ENCODE measurements around the gene ZHX3.
A peak's percentile ranks its signal among the peaks of the same experiment; 100 is the strongest.
"Not testable (repeated sequence)": the region's sequence is repeated elsewhere in the genome, so short reads cannot be mapped to it uniquely, and the experiment has no call there.

Gene ZHX3

DNA sequence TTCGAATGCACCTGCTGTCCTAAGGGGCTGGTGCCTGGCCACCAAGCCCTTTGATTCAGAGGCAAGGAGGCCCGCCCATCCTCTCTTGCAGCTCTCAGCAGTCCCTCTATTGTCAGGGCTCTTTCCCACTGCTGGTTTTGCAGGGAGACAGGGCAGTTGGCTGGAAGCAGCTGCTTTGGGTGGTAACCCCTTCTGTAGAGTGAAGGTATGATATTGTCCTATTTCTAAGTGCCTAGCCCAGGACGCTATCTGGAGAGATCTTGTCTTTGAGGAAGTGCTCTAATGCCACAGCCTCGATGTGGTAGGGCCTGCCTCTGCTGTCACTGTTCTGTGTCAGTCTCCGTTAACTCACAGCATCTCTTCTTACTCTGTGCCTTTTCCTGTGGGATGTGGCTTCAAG, 174.6 kb downstream of the ZHX3 start:
- DNase-seq, result peak in 2 of 10 donors; percentile 33 to 72
- intact Hi-C loops (cut with DNase I), result no loop called here

DNA sequence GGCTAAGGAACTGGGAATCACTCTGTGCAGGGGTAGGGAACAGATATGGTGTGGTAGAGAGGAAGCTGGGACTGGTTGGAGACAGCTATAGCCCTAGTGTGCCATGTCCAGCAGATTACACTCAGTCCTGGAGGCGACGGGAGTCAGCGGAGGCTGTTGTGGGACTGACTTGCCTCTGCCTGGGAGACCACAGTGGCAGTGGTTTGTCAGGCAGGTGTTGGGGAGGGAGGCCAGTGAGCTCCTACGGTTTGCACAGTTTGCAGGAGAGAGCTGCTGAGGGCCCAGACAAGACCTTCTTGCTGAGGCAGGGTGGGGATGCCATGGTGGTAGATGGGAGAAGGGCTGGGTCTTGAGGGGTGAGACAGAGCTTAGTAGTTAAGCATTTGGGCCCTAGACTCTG, 175.3 kb downstream of the ZHX3 start:
- DNase-seq, result peak in 2 of 10 donors; percentile 37 to 70
- intact Hi-C loops (cut with DNase I), result no loop called here

DNA sequence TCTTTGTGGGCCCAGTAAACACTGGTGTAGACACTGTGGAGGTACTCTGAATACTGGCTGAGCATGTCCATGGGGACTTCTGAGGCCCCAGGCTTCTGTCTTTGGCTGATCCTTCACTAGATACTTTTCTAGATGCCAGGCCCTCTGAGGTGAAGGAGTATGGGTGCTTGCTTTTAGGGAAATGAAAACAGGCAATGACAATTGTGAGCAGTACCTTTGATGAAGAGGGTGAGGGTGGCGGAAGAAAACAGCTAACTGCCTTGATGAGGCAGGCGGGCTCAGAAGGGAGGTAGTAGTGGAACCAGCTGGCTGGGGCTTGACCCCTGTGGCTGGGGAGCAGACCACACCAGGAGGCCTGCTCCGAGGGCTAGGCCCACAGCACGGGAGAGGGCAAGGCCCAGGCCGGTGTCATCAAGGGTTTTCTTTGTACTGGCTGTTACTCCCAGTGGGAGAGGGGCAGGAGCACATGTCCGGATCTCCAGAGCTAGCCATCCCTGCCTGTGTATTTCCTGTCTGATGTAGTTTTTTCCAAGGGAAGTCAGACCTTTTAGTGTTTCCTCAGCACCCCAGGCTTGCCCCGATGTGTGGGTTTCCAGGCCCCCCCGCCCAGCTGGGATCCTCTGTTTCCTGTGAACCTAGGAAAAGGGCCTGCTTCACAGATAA, 176.2 kb downstream of the ZHX3 start:
- peak in 2 of 10 donors; percentile 55 to 58 for DNase-seq
- intact Hi-C loops (cut with DNase I), result no loop called here

DNA sequence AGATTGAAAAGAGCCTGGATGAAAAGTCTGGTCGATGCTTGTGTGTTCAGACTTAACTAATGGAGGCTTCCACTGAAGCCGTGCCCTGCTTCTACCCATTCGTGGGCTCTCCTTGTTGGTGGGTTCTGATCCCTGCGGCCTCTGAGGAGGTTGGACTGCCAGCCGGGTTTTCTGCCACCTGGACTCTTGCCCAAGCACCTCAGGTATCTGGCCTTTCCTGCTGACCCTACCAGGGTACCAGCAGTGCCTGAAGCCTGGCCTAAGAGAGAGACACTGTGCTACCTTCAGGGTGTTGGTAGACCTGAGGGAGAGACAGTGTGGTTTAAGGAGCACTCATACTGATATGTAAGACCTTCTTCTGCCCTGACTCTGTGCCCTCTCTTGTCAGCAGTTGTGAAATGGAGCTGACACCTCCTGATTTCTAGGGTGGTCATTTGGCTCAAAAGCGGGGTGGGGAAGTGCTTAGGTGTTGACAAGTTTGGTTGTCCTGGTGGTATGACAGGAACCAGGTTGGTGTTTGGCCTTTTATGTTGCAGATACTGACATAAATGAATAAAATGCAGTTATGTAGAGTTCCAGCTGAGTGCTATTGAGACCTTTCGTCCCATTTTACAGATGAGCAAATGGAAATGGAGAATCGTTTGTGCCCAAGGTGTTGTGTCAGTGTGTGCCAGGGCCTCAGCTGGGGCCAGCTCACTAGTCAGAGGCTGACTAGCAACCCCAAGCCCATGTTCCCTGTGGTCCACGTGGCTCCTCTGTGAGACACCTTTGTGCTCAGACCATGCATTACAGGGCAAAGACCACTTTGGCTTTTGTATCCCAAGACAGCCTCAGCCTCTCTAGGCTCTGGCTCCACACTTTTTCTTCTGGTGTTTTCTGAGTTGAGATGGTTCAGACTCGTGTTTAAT, 177.1 kb downstream of the ZHX3 start:
- intact Hi-C loops (cut with DNase I), result no loop called here
- peak in 2 of 10 donors; percentile 37 to 65 for DNase-seq

DNA sequence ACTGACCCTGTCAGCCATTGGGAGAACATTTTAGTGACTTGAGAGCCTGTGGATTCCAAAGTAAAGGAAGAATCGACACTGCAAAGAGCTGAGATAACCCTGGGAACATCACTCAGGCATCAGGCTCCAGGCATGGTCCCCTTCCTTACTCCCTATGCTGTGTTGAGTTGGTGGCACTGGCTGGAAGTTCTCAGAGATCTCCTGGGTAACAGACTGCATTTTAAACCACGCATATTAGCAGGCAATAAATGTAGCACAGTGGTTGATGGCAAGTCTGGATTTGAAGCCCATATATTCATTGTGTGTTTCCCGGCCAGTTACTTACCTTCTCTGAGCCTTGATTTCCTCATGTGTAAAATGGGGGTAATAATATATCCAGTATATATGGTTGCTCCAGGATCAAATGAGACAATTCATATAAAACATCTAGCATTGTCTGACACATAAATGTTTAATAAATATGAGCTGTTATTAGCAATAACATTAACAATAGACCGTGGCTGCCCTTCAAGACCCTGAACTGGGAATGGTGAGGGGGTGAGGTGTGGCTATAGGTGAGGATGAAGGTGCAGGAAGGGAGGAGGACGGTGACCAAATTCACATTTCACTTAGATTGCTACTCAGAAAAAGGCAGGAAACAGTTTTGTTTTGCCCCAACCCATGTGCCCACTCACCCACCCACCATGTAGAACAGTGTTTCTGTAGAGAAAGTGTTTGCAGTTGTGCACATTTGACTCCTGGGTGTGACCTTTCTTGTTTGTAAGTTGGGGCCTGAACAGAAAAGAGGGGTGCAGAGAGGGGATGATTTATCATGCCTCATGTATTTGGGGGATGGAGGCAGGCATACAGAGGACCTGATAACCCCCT, 178.1 kb downstream of the ZHX3 start:
- DNase-seq, result peak in 2 of 10 donors; percentile 9 to 30
- intact Hi-C loops (cut with DNase I), result loop anchor here (2.0 kb wide), 1 partner anchor 111 kb away; the partner anchor contains the start of gene TOP1

DNA sequence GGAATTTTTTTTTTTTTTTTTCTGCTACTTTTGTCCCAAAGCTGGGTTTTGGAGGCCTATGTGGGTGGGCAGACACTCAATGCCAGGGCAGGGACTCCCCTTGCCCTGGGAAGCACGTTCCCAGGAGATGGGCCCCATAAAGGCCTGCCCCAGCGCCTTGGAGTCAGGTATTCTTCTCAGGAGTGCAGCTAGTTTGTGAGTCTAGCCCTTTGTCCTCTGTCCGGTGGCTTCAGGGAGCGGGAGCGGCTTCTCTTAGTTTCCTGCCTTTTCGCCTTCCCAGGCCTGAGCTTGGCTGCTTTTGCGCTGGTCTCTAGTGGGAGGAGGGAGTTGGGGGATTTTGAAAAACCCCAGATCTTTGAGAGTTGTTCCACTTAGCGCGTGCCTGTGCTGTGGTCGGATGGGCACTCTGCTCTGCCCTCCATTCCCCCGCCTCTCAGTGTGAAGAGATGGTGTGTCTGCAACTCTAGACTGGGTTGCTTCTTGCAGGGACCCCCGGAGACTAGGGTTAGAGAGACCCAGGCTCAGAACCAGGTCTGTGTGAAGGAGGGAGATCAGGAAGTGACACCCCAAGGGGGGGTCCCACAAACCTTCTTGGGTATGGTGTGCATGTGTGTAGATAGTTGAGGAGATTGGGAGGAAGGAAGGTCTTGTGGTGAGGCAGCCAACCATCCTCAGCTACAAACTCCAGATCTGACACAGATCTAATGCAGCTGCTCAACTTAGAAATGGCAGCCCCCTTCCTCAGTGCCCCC, 178.9 kb downstream of the ZHX3 start:
- peak in 3 of 10 donors; percentile 15 to 71 (median 52) for DNase-seq
- intact Hi-C loops (cut with DNase I), result loop anchor here (2.0 kb wide), 1 partner anchor 110 kb away; the partner anchor contains the start of gene TOP1

GRCh38 chr20:41137614-41138474, 179.7 kb downstream of the ZHX3 start:
- intact Hi-C loops (cut with DNase I), result loop anchor here (2.0 kb wide), 1 partner anchor 109 kb away; the partner anchor contains the start of gene TOP1

DNA sequence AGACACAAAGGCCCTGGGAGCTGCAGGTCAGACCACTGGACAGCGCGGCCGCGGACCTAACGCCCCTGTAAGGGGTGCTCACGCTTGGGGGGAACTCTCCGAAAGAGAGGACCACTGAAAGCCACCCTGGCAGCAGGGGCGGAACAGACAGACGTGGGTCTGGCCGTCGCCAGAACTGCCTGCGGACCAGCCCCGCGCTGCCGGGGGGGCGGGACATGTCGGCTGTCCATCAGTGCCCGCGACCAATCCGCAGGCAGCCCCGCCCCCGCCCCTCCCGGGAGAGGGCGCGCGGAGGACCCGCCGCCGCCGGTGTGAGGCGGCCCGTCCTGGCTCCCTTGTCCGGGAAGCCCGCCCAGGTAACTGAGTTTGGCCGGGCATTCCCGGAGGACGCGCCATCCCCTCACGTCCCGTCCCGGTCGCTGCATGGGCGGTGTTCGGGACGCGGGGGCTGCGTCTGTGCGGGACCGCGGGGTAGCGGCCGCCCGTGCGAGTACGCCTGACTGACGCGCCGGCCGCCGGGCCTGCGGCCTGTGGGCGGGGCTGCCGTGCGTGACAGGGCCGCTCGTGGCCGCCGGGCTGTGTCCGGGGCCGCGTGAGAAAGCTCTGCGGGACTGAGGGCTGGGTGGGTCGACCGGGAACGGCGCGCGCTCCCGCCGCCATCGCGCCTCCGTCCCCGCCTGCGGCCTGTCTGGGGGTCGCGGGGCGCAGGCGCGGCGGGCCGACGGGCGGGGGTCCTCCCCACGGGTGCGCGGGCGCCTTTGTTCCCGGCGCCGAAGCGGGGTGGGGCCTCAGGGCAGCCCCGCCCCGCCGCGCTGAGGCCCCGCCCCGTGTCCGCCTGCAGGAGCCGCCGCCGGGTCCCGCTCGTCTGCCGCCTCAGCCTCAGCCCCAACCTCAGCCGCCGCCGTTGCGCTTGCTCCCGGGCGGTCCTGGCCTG, 180.6 kb downstream of the ZHX3 start, which contains the start of gene PLCG1:
Gene PLCG1 (plus strand): TSS at position 864 of the 934 bp plus-strand sequence. CDS start 99 bp downstream, outside the sequence.
- peak; percentile 81 to 99 (median 92) for DNase-seq
- intact Hi-C loops (cut with DNase I), result no loop called here

More at GRCh38 chr20:41137614-41138474, 179.7 kb downstream of the ZHX3 start:
- peak in 8 of 10 donors; percentile 38 to 88 (median 45) for DNase-seq

DNA sequence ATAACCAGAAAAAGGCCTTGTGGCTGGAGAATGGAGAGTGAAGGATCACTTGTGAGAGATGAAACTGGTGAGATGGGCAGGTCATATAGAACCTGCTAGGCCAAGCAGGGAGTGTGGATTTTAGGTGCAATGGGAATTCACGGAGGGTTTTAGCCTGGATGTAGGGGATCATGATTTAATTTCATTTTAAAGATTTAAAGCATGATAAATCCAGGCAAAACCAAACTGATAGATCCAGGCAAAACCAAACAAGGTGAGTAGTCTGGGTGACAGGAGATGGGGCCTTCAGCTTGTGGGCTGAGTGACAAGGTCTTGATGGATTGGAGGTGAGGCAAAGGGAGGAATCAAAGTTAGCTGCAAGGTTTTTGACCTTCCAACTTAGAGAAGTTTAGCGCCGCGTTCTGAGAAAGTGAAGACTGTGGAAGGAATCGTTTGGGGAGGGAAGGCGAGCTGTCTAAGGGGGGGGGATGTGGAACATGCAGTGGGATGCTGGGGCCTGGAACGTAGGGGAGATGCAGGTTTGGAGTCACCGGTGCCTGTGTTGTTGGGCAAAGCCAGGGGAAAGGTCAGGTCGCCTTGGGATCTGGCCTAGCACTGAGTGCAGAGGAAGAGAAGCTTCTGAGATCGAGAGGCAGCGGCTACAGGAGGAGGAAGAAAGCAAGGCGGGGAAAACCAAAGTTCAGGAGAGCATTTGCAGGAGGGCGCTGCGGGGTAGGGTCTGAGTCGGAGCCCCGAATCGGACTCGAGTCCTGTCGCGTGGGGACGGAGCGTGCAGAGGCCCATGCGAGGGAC, 181.4 kb downstream of the ZHX3 start:
- intact Hi-C loops (cut with DNase I), result no loop called here
- no peak for DNase-seq

GRCh38 chr20:41135187-41135887, 182.2 kb downstream of the ZHX3 start:
- peak in 1 of 10 donors; percentile 64 for DNase-seq
- intact Hi-C loops (cut with DNase I), result no loop called here

DNA sequence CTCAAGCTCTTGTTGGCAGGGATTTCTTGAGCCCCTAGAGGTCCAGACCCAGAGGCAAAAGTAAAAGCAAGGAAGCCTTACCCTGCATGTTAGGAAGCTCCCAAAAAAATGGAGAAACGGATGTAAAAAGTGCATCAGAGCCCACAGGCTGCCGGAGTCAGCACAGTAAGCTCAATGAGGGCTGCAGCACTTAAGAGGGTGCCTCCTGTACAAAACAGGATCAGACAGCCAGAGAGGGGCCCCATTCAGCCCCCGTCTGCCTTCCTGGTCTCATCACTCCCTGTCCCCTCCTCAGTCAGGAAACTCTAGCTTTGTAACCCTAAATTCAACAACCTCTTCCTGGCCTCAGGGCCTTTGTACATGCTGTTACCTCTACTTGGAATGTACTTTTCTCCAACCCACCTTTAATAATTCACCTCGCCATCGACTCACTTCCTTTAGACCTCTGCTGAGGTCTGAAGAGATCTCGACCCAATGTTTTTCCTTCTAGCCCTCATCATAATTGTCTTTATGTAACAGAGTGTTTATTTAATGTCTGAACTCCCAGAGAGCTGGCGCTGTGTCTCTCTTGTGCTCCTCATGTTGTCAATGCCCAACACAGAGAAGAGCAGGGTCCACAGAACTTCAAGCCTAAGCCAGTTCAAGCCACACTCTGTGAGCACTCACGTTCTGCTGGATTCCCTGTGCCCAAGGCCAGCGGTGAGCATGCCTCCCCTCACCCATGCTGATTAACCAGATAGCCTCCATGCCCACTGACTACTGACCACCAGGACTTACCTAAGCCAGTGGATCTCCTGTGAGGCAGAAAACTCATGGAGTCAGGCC, 183.0 kb downstream of the ZHX3 start:
- intact Hi-C loops (cut with DNase I), result no loop called here
- DNase-seq, result peak in 1 of 10 donors; percentile 17

DNA sequence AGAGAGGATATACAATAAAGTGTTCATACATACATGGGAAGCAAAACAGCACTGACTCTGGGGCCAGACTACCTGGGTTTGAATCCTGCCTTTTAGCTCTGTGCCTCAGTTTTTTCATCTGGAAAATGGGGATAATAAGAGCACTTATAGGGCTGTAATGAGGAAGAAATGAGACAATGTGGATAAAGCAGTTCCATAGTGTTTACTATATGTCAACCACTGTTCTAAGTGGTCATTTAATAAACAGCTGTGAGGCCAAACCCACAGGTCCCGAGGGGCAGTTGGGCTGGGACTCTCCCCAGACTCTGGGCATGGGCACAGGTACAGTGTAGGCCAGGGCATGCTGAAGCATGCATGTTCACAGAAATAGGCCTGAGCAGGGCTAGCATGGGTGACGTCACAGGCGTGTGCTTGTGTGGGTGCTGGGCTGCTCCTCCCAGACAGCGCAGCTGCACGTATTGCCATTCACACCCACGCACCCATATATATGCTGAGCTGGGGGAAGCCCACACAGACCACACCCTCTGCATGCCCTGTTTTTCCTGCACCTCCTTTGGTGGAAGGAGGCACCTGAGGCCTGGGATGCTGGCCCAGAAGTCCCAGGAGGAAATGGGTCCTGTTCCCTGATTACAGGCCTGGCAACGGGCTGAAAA, 183.7 kb downstream of the ZHX3 start:
- peak in 8 of 10 donors; percentile 38 to 93 (median 54) for DNase-seq
- intact Hi-C loops (cut with DNase I), result no loop called here

DNA sequence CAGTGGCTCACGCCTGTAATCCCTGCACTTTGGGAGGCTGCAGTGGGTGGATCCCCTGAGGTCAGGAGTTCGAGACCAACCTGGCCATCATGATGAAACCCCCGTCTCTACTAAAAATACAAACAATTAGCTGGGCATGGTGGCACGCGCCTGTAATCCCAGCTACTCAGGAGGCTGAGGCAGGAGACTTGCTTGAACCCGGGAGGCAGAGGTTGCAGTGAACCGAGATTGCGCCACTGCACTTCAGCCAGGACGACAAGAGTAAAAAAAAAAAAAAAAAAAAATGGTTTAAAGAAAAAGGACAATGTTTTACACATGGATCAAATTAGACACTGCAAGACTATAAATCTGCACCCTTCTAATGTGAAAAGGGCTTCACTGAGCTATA, 185.1 kb downstream of the ZHX3 start:
- intact Hi-C loops (cut with DNase I), result not testable (repeated sequence)
- peak in 1 of 10 donors; percentile 57 for DNase-seq

DNA sequence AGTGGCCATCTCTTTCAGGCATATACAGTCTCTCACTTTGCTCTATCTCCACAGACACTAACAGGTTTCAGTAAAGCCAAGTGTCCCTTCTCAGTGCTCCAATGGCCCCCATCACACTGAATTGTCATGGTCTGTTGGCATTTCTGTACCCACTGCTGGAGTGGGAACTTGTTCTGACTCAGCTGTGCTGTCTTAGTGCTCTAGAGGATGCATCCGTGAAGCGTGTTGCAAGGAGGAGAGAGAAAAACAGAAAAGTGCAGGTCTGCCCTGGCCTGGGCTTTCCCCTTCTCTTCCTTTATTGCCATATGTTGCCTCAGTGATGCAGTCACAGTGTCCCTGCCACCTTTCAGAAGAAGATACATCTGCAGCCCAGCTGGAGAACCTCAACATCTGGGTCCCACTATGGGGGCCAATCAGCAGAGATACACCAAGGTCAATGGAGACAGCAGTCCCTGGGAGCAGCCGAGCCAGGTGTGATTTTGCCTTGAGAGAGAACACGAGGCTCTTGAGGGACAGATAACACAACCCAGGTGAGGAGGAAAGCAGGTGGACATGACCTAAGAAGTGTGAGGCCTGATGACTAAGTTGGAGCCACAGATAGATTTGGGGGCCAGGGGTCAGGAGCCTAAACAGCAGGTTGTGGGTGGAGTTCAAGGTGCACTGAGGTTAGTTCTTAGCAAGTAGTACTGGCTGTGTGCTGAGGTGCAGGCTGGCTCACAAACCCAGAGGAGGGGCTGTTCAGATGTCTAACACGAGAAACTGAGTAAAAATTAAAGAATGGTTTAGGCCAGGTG, 185.7 kb downstream of the ZHX3 start:
- no peak for DNase-seq
- intact Hi-C loops (cut with DNase I), result no loop called here
